HCT116 (cell line): ENCODE measurements around the gene NELFB. TPM values are rescaled to one million over a fixed set of nuclear protein-coding genes. Genes with fewer than 3 reads are reported as not detected.

Experiments used
- ATAC-seq: fragments of 200-7000 bp; cut with Tn5 transposase; 2 replicates; pipeline ENCODE4 v1.9.1; 2020; ENCODE audit warnings: mild to moderate bottlenecking, moderate library complexity
- BruUV-seq: library from RNA; stranded (reverse); fragments of 400-500 nt; replicated peaks from 2 replicates; lab custom pipeline; 2021; lab: Mats Ljungman, UMichigan
- CTCF ChIA-PET: fragments of 300-600 bp; sonication (Branson Sonifier 250); formaldehyde crosslinking; loops from one replicate; lab custom pipeline; 2021; ENCODE audit warnings: antibody characterized with exemption; lab: Charles Lee
- POLR2A ChIA-PET: fragments of 300-600, 350-600 bp; sonication (Branson Sonifier 250); formaldehyde crosslinking; loops from one replicate; lab custom pipeline; 2021; ENCODE audit warnings: antibody characterized with exemption; lab: Charles Lee
- RAD21 ChIA-PET, 2 experiments: fragments of 300-600 bp; sonication (Branson Sonifier 250); formaldehyde crosslinking; loops; one replicate each; lab custom pipeline; 2023; ENCODE audit warnings: low total read pairs in 2 of 2; ENCODE audit not compliant: uncharacterized antibody in 2 of 2, unreplicated experiment in 2 of 2, low non-redundant PET in 1 of 2; lab: Charles Lee
- DNase-seq: peaks from one replicate; pipeline ENCODE4 v3.0.0-alpha.2; 2010; ENCODE audit warnings: low read depth, low spot score
- H2AFZ ChIP-seq: fragments of 200-600 bp; shearing (Covaris generic), sonication (generic); 2 replicates; pipeline ENCODE4 v1.6.1; 2017; ENCODE audit warnings: low read depth, mixed run types, mixed read lengths, antibody characterized with exemption, low read length; ENCODE audit not compliant: poor library complexity, severe bottlenecking
- H3K27ac ChIP-seq: 2 replicates; pipeline ENCODE4 v1.5.1; 2012; ENCODE audit warnings: low read depth, low read length
- H3K27me3 ChIP-seq: fragments of 200-600 bp; sonication (generic); 2 replicates; pipeline ENCODE4 v1.6.1; 2016; ENCODE audit warnings: mixed run types, low read length, mixed read lengths; ENCODE audit not compliant: insufficient read depth
- H3K36me3 ChIP-seq, 2 experiments: fragments of 200-500 bp in 1 of 2; fragments of 200-600 bp in 1 of 2; sonication (Bioruptor generic) in 1 of 2; sonication (generic) in 1 of 2; 2 replicates each; pipeline versions ENCODE4 v1.5.1 to v1.6.1; 2014 to 2016; ENCODE audit warnings: low read length in 2 of 2, inconsistent platforms in 1 of 2, mixed read lengths in 1 of 2, mixed run types in 1 of 2; ENCODE audit not compliant: insufficient read depth in 2 of 2, control insufficient read depth in 1 of 2
- H3K4me1 ChIP-seq, 2 experiments: fragments of 200-600 bp in 1 of 2; sonication (generic) in 1 of 2; 2 replicates each; pipeline versions ENCODE4 v1.5.1 to v1.6.1; 2012 to 2017; ENCODE audit warnings: low read length in 2 of 2, inconsistent platforms in 1 of 2, mild to moderate bottlenecking in 1 of 2, mixed read lengths in 1 of 2, mixed run types in 1 of 2, moderate library complexity in 1 of 2; ENCODE audit not compliant: insufficient read depth in 2 of 2, control insufficient read depth in 1 of 2
- H3K4me2 ChIP-seq: fragments of 200-600 bp; sonication (generic); 2 replicates; pipeline ENCODE4 v1.6.1; 2017; ENCODE audit warnings: mixed run types, low read length, mixed read lengths
- H3K4me3 ChIP-seq, 2 experiments: fragments of 200-600 bp in 1 of 2; sonication (generic) in 1 of 2; replicated peaks in 1 of 2; 2 replicates each; pipeline ENCODE4 v1.5.1; 2011 to 2016; ENCODE audit warnings: low read length in 2 of 2, control low read depth in 1 of 2, low read depth in 1 of 2, mild to moderate bottlenecking in 1 of 2, mixed read lengths in 1 of 2, mixed run types in 1 of 2
- H3K79me2 ChIP-seq: fragments of 200-600 bp; sonication (generic); 2 replicates; pipeline ENCODE4 v1.6.1; 2017; ENCODE audit warnings: mild to moderate bottlenecking, mixed run types, low read length, moderate library complexity, mixed read lengths; ENCODE audit not compliant: insufficient read depth
- H3K9ac ChIP-seq: fragments of 200-600 bp; sonication (generic); 2 replicates; pipeline ENCODE4 v1.6.1; 2016; ENCODE audit warnings: low read length, mixed read lengths
- H3K9me2 ChIP-seq: fragments of 200-600 bp; sonication (generic), shearing (Covaris generic); 2 replicates; pipeline ENCODE4 v1.6.1; 2017; ENCODE audit warnings: mixed run types, mild to moderate bottlenecking, moderate library complexity; ENCODE audit not compliant: insufficient read depth
- H3K9me3 ChIP-seq, 2 experiments: fragments of 200-500 bp in 1 of 2; fragments of 200-600 bp in 1 of 2; sonication (Bioruptor generic) in 1 of 2; sonication (generic) in 1 of 2; 2 replicates each; pipeline ENCODE4 v1.6.1; 2014 to 2017; ENCODE audit warnings: low read length in 2 of 2, mixed read lengths in 2 of 2, inconsistent platforms in 1 of 2, low read depth in 1 of 2, mild to moderate bottlenecking in 1 of 2, mixed run types in 1 of 2, moderate library complexity in 1 of 2; ENCODE audit not compliant: control insufficient read depth in 1 of 2, insufficient read depth in 1 of 2
- H4K20me1 ChIP-seq: fragments of 200-600 bp; sonication (generic), shearing (Covaris generic); 2 replicates; pipeline ENCODE4 v1.6.1; 2017; ENCODE audit warnings: mixed run types, mild to moderate bottlenecking, moderate library complexity; ENCODE audit not compliant: insufficient read depth
- EGR1 ChIP-seq: IDR thresholded peaks from 2 replicates; pipeline ENCODE4 v1.6.1; 2012; ENCODE audit warnings: low read depth
- MAX ChIP-seq: IDR thresholded peaks from 2 replicates; pipeline ENCODE4 v1.6.1; 2012
- POLR2AphosphoS5 ChIP-seq: IDR thresholded peaks from 2 replicates; pipeline ENCODE4 v1.6.1; 2011; ENCODE audit warnings: mild to moderate bottlenecking, low read depth, low read length, moderate library complexity
- SRF ChIP-seq: IDR thresholded peaks from 2 replicates; pipeline ENCODE4 v1.6.1; 2012; ENCODE audit warnings: low read depth
- ZFX ChIP-seq: fragments of 450-650 bp; IDR thresholded peaks from 2 replicates; pipeline ENCODE4 v1.6.1; 2017
- intact Hi-C: fragments of 100-400 bp; cut with micrococcal nuclease; formaldehyde crosslinking; loops from 2 replicates; pipeline ENCODE4 v1.10.0; 2022
- total RNA-seq: library from RNA; stranded (reverse); gene quantifications from one replicate; pipeline ENCODE4 v1.2.1, GENCODE V29; 2021; ENCODE audit not compliant: unreplicated experiment

Gene NELFB
- total RNA-seq, 1 experiment from 2014 or later = 86.4 TPM

- Histone ChIP-seq H3K9me2 (no peaks in the 10 kb centered on the region), H3K36me3 (no peaks in the 10 kb centered on the region), H4K20me1 (no peaks in the 10 kb centered on the region), H3K9me3 (no peaks in the 10 kb centered on the region), H2AFZ (no peak overlapping the region), H3K4me1 (peaks cover 10 to 20% of the 10 kb centered on the region in 2 experiments; a peak in 3 of 4 replicates), H3K4me2 (no peak overlapping the region), H3K9ac (no peak overlapping the region), H3K79me2 (no peaks in the 10 kb centered on the region), H3K27ac (no peak overlapping the region), H3K27me3 (no peaks in the 10 kb centered on the region), H3K4me3 (no peak overlapping the region)
- intact Hi-C loops = no loop called here
- POLR2A ChIA-PET = no interaction called here
- no peak for ATAC-seq
- TF ChIP-seq POLR2AphosphoS5 = no peak
- no peak for DNase-seq
- RAD21 ChIA-PET = no interaction called here
- CTCF ChIA-PET = interaction anchor here (0.6 to 1.2 kb wide), 3 partner anchors 18 to 109 kb away, joined by 3 to 8 read pairs (median 3); partner anchors contain the start of genes EXD3, NOXA1 and NRARP
- BruUV-seq = no TSS peak
These were observed 64.8 kb downstream of the NELFB start for GRCh38 chr9:137319739-137320551.

- no peak for ATAC-seq
- RAD21 ChIA-PET = no interaction called here
- H2AFZ ChIP-seq = no peak overlapping the region
- no peaks in the 10 kb centered on the region for H3K9me2 ChIP-seq
- H3K79me2 ChIP-seq = no peaks in the 10 kb centered on the region
- POLR2A ChIA-PET = no interaction called here
- no TSS peak for BruUV-seq
- intact Hi-C loops = no loop called here
- H3K9me3 ChIP-seq = no peaks in the 10 kb centered on the region
- H4K20me1 ChIP-seq = no peaks in the 10 kb centered on the region
- H3K27me3 ChIP-seq = no peaks in the 10 kb centered on the region
- H3K36me3 ChIP-seq = no peaks in the 10 kb centered on the region
- no peak overlapping the region for H3K4me2 ChIP-seq
- no peak overlapping the region for H3K4me3 ChIP-seq
- TF ChIP-seq EGR1 (no peak), ZFX (no peak), SRF (no peak), MAX (no peak)
- peaks cover 6 to 12% of the 10 kb centered on the region in 2 experiments; a peak in 3 of 4 replicates for H3K4me1 ChIP-seq
- no peak overlapping the region for H3K9ac ChIP-seq
- no peak for DNase-seq
- CTCF ChIA-PET = interaction anchor here (0.9 kb wide), 1 partner anchor 18 kb away, joined by 3 read pairs; the partner anchor contains the start of gene NRARP
- no peak overlapping the region for H3K27ac ChIP-seq
These were observed 65.6 kb downstream of the NELFB start for GRCh38 chr9:137320555-137321384.
